DMS53 treated with DMSO at 0.1 percent for 48 hours (cell line): ENCODE measurements around the gene SMG7.

Experiments used
- DNase-seq: peaks from one replicate; lab custom pipeline; 2025; ENCODE audit not compliant: unreplicated experiment; lab: John Stamatoyannopoulos, UW

The SMG7 gene

DNA sequence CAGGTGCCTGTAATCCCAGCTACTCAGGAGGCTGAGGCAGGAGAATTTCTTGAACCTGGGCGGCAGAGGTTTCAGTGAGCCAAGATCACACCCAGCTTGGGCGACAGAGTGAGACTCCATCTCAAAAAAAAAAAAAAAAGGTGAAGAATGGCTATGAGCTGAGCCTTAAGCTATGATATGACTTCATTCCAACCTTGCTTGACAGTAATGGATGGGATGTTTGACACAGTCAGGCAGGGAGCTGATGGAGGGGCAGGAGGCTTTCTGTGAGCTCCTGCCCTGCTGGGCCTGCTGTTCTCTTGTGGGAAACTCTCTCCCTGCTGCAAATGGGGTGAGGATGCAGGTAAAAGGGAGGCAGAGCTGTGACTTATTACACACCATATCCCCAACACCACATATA is 90.4 kb downstream of the SMG7 start:
- DNase-seq = no peak

DNA sequence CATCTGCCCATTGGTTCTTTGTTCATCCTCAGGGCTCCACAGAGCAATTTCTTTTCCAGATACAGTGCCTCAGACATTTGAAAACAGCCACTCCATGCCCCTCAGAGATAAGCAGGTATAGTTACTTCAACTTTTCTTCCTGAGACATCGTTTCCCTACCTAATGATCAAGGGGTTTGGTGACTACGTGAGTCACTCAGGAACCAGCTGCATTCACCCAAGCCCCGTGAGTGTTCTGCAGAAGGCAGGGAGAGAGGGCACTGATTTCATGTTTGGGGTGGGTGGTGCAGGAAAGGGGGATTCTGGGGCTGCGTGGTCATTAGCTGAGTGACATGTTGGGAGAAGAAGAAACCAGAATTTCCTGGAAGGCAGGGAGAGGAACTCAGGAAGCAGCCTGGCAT is 93.0 kb downstream of the SMG7 start:
- no peak for DNase-seq

DNA sequence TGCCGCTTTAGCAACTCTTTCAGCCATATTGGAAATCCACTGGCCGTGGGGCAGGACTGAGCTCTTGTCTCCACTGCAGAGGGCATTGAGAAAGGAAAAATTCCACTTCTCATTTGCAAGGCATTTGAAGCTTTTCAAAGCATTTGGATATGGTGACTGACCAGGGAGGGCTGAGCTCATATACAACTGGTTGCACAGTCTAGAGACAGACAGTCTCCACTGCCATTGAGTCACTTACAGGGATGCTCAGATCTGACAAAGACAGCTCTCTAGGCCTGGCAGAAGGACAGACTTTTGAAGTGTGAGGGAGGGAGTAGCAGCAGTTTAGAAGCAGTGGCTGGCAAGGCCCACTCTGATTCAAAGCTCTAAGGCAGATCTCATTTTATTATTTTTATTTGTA is 93.7 kb downstream of the SMG7 start:
- no peak for DNase-seq

DNA sequence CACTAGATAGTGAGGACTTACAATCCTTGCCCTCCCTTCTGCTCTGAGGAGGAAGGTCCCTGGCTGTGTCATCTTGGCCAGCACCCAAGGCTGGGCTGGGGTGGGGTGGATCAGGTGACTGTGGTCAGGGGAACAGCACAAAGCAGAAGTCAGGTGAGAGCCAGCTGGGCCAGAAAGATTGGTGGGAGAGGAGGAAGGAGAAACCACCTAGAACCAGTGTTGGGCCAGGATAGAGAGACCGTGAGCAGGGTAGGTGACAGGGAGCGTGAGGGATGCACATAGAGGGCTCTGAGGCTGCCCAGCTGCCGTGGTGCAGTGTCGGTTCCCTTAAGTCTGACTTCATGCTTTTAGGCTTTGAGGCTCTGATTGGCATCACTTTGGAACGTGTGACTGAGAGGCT is 95.3 kb downstream of the SMG7 start:
- DNase-seq = no peak

DNA sequence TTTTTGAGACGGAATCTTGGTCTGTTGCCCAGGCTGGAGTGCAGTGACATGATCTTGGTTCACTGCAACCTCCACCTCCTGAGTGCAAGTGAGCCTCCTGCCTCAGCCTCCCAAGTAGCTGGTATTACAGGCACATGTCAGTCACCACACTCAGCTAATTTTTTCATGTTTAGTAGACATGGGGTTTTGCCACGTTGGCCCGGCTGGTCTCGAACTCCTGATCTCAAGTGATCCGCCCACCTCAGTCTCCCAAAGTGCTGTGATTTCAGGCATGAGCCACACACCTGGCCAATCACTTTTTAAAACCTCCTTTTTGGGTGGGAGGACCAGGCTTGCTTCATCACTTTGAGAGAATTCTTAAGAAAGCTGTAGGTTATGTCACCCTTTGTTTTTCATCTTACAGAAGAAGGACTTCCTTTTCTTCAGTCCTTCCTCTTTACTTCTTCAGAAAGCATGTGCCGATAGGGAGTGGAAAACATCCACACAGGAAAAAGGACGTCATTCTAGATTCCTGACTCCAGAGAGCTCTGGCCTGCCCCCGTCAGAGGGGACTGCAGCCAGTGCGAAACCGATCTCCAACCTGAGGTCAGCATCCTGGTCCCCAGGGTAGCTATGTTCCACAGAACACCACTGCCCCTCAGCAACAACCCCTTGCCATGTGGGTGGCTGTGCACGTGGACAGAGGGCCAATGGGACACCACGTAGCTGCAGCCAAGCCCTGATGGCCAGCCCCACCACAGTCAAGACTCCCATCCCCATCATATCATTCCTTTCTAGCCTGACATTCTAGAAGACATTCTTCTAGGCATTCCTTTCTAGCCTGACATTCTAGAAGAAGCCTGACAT is 96.1 kb downstream of the SMG7 start:
- DNase-seq = no peak

DNA sequence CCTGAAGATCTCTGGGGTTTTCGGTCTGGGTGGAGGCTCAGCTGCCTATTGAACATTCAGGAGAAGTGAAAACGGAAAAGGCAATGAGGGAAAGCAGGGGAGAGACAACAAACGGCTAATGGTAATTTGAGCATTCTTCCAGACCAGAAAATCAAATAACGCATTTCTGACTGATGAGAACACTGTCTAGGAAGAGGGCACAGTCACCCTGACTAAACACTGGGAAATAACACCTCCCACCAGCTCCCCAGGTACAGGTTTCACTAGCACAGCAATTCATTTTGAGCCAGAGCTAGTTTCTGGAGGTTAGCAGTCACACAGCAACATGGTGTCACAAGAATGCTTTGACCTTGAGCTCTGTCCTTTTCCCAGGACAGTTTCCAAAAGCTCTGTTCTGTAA is 96.8 kb downstream of the SMG7 start:
- DNase-seq = no peak

DNA sequence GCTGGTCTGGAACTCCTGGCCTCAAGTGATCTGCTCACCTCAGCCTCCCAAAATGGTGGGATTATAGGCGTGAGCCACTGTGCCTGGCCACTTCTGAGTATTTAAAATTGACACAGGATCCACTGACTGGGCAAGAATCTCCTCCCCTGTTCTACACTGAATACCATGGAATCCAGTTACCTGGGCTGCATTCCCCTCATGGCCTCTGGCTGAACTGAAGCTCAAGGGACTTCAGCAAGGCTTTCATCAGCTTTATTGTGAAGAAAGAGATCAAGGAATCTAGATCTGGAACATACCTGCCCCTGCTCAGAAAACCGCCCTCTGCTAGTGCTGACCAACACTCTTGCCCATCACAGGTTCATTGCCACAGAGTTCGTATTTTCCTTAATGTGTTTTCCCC is 97.5 kb downstream of the SMG7 start:
- DNase-seq = no peak

DNA sequence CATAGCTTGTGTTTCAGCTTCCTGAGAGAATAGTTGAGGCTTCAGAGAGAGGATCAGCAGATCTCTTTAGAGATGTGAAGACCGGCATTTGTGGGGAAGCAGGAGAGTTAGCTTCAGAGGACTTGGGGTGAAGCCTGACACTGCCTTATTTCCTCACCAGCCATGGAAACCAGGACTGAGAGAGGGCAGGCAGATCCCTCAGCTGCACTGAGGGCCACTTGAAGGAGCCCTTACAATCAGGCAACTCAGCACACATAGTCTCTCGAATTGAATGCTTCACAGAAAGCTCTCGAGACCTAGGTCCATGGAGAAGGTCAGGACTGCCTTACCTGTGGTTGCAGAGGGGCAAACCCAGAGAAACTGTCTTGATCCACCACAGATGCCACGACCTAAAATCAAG is 98.2 kb downstream of the SMG7 start:
- DNase-seq = no peak

DNA sequence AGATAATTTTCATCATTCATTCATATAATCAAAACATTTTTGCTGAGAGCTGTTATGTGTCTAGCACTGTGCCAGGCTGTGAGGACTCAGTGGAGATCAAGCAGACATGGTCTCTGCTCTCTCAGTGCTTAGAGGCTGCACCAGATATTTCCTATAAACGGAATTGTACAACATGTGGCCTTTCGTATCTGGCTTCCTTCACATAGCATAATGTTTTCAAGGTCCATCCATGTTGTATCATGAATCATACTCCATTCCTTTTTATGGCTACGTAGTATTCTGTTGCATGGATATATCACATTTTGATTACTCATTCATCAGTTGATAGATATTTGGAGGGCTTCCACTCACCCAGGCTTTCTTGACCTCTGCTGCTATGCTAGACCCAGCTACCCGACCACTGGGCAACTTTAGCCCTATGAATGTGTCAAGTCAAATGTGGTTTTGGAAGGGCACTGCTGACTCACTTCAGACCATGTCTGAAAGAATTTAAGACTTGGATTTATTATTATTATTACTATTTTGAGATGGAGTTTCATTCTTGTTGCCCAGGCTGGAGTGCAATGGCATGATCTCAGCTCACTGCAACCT is 99.5 kb downstream of the SMG7 start:
- DNase-seq = no peak

DNA sequence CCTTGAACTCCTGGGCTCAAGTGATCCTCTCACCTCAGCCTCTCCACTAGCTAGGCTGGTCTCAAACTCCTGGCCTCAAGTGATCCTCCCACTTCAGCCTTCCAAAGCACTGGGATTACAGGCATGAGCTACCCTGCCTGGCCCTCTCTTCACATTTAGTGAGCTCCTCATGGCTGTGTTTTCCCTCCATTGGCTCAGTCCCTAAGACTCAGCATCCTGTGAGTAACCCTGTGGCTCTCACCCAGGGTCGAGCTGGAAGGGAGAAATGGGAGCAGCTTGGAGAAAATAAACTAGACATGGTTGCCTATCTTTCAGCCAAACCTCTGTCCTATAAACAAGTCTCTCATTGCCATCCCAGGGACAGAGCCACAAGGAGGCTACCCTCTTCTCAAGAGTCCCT is 100.4 kb downstream of the SMG7 start:
- DNase-seq = no peak

DNA sequence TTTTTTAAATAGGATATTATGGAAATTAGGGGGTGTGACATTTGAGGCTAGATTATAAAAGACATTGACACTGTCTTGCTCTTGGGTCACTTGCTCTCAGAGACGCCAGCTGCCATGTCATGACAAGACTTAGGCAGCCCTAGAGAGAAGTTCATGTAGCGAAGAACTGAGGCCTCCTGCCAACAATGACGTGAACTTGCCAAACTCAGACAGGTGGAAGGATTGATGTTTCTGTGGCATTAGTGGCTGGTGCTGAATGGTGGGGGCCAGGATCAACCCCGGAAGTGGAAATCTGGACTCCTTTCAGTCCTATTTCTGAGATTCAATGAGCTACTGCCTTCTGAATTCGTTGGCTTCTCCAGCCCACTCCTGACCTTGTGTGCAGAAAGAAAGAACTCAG is 103.3 kb downstream of the SMG7 start:
- DNase-seq = no peak

DNA sequence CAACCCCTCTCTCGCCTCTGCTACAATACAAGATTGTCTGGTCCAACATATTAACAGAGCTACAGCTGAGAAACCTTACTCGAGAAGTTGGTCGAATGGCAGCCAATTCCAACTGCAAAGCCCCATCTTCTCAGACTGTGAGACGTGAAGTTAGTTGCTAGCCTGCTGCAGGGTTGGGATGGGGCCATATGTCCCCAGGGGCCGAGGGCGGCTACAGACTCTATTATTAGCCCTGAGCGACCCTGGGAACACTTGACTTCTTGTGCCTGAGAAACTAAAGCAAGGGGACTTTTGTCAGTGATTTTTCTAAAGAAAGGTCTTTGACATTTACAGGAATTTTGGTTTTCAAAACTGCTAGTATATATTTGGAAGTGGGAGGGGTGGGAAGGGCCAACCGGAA is 104.2 kb downstream of the SMG7 start:
- no peak for DNase-seq

DNA sequence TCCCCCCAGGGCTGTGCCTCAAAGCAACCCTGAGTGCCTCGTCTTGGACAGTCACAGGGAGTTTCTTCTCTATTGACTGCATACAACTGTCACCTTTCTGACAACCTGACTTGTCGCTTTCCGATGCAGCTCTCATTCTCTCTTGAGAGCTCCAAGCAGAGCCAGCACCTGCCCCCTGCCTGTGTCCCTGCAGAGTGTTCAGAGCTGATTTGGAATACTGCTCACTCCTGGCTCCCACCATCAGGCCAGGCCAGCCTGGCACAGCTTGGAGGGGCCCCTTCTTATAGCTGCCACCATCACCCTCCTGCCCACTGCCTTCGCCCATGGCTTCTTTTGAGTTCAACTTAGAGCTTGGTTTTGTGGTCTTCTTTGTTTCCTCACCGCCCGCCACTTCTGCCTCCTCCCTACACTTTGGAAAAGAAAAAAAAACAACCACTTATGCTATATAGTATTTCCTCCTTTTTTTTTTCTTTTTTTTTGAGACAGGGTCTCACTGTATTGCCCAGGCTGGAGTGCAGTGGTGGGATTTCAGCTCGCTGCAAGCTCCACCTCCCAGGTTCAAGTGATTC is 105.7 kb downstream of the SMG7 start:
- no peak for DNase-seq

DNA sequence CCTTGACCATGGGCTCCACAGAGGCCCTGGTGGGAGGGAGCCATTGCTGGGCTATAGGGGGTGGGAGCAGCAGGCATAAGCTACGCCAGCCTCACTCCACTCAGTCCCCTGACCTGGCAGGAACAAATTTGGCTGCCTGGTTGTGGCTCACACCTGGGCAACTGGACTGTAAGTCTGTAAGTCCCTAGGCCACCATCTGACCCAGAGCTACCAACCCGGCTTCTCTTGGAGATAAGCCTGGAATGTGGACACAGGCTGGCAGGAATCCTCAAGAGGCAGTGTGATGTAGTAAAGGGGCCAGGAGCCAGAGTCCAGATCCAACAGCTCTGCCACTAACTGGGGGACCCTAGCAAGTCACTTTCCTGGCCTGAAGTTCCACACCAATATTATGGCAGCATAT is 106.6 kb downstream of the SMG7 start:
- DNase-seq = no peak

DNA sequence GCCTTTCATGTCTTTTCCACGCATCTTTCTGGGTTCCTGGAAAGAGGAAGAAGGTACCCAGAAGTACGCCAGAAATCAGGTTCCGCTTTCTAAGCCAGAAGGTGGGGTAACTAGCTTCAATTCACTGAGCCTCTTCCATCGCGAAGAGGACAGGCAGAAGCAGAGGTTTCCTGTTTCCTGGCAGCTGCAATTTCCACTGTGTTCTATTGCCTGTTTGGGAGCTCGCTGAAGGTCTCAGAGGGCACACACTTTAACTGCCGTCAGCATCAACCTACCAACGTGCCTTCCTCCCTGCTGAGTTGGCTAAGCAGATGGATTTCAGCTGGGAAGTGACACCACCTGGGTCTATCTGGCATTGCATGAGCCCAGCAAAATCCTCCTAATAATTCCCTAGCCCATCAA is 108.0 kb downstream of the SMG7 start:
- peak; percentile 80 for DNase-seq

DNA sequence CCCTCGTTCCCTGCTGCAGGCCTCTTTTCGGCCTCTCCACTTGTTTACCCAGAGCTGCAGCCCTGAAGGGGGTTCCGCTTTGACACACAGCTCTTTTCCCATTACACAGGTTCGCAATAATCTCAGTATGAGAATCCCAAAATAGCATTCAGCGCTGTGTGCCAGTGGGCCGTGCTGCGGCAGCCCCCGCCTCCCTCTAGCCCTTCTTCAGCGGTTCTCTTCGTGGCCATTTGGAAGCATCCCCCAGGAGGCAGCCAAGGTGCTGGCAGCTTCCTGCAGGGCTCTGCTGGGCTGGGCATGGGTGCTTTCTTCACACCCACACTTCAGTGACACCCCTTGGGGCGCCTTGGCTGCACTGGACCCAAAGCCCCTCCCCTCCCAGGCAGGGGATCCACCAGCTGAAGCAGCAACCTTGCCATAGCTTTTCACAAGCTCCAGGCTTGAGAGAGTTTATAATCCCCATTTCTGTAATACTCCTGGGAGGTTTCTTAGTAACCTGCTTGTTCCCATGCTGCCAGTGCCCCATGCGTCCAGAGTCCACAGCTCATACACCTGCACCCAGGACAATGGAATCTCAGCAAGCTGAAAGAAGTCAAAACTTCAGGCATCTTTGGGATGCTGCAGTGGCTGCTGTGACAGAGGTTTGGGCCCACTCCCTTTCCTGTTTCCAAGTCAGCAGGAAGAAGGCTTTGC is 109.9 kb downstream of the SMG7 start:
- no peak for DNase-seq

DNA sequence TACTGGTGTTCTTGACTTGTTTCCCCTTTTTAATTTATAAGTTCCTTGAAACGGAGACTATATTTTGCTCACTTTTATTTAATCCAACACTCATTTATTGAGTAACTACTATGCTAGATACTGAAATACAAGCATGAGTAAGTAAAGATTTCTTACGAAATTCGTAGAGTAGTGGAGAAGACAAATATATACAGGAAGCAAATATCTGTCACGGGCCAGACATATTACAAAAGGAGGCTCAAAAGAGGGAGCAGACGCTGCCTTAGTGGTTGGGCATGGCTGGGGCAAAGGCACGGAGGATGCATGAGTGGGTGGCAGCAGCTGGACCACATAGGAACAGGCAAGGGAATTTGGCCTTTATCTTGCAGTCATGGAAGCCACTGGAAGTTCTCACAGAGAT is 111.2 kb downstream of the SMG7 start:
- DNase-seq = no peak

DNA sequence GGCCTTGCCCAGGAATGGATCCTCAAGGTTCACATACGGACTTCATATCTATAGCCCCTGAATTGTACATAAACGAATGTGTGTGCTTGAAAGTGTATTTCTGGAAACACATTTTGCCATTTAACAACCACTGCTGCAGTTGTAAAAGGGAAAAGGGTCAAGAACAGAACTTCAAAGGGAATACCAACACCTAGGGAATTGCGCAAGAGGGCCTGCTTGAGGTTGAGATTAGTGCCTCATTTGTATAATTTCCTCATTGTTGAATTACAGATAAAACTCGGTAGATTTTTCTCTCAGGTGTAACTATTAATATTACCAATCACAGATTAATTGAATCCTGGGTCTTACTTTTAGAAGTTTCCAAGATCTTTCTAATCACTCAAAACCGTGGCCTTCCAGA is 111.8 kb downstream of the SMG7 start:
- no peak for DNase-seq

DNA sequence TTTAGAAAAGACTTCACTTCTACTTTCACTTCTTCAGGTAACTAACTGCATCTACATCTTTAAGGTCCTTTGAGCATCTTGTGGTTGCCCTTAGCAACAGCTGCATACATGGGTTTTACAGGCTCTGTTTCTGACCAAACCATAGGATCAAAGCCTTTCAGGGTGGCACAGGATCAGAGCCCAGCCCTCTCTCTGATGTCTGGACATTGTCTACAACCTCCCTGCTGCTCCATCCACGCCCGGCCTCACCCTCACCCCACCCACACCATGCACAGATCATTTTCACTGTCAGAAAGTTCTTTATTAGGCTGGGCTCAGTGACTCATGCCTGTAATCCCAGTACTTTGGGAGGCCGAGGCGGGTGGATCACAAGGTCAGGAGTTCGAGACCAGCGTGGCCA is 112.7 kb downstream of the SMG7 start:
- DNase-seq = no peak

DNA sequence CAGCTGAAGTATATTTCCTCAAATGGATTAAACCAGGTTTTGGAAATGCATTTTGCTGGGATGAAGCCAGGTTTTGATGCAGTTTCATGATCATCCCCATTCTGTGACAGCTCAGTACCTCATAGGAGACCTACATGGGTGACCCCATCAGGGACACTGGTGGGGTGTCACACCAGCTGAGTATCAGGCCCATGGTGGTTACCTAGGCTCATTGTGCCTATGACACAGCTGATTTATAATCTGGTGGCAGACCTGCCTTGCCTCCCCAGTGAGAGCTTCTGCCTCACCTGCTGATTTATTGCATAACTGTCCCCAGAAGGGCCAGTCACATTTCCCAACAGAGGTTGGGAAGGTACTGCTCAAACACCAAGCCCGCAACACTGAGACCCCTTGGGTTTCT is 114.2 kb downstream of the SMG7 start:
- DNase-seq = no peak

DNA sequence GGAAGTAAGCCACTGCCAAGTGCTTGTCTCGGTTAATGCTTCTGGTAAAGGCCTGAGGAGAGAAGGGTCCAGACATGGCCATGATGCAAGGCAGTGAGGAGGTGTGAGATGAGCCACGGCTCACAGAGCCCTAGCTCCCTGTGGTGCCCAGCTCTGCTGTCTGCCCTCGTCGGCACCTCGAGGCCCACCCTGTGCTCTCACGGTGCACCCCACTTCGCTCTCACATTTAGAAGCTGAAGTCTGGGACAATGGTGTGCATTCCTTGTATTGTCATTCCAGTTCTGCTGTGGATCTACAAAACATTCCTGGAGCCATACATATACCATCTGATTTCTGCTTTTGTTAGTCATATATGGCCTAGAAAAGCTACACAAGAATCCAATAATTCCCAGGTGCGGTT is 114.6 kb downstream of the SMG7 start:
- no peak for DNase-seq

DNA sequence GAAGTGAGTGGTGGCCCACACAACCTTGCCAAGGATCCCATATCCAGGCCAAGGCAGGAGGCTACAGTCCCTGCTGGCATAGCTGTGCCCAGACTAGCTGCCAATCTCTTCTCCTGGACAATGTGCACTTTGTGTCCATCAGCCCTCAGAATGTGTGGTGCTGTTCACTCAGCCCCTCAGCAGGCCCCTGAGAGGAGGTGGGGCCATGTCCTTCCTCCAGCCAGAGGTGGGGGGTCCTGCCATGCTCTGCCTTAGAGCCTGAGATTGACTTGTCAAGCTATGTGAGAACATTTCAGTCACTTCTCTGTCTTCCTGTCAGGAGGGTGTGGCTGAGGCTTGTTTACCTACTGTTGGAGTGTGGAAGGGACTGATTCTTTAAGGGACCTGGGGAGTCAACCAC is 116.5 kb downstream of the SMG7 start:
- DNase-seq = no peak
